HG02938 (cell line): ENCODE data around the gene SPDYE2.
"Not testable (repeated sequence)": the region's sequence is repeated elsewhere in the genome, so short reads cannot be mapped to it uniquely, and the experiment has no call there.

Experiments
- ATAC-seq: cut with Tn5 transposase; IDR thresholded peaks from one replicate; pipeline ENCODE4 v1.9.1; 2021; ENCODE audit warnings: mild to moderate bottlenecking, moderate library complexity; ENCODE audit not compliant: unreplicated experiment

Gene SPDYE2

DNA sequence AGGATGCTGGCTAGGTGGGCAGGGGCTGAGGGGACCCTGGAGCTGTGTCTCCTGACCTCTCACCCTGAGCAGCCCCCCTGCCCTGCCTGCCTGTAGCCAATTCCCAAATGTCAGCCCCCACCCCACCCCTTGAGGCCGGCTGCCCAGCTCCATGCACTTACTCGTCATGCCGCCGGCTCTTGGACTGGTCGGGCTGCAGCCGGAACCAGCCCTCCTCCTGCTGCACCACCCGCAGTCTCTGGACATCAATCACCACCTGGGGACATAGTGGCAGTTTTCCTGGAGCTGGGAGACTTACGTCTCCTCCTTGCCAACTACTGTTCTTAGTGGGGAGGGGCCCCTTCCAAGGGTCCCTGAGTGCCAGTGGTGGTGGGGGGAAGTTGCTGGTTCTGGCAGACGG is 48.7 kb downstream of the SPDYE2 start:
- not testable (repeated sequence) for ATAC-seq

GRCh38 chr7:102602317-102602716 is 51.3 kb downstream of the SPDYE2 start:
- not testable (repeated sequence) for ATAC-seq

- ATAC-seq: not testable (repeated sequence)
Observed at GRCh38 chr7:102604431-102605145, 53.6 kb downstream of the SPDYE2 start.

DNA sequence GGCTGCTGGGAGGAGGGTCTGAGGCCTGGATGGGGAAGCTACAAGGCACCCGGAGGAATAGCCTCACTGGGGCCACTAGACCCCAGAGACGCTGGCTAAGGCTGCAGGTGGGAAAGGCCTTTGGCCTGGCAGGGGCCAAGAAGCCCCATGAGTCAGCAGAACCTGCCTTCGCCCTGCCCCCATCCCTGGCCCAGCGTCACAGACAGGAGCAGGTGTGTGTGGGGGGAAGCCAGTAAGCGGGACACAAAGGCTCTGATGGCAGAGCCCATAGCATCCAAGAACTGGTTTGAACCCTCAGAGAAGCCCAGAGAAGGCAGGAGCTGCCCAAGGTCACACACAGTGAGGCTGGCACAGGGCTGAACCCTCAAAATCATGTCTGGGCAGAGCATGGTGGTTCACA is 55.8 kb downstream of the SPDYE2 start:
- not testable (repeated sequence) for ATAC-seq

DNA sequence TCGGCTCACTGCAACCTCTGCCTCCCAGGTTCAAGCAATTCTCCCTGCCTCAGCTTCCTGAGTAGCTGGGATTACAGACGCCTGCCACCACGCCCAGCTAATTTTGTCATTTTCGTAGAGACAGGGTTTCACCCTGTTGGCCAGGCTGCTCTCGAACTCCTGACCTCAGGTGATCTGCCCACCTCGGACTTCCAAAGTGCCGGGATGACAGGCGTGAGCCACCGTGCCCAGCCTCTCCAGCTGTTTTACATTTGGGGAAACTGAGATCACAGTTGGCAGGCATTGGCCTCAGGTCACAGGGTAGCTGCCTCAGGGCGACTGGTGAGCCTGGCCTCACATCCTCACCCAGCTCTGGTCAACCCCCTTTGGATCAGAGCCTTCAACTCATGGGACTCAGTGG is 58.7 kb downstream of the SPDYE2 start:
- not testable (repeated sequence) for ATAC-seq

DNA sequence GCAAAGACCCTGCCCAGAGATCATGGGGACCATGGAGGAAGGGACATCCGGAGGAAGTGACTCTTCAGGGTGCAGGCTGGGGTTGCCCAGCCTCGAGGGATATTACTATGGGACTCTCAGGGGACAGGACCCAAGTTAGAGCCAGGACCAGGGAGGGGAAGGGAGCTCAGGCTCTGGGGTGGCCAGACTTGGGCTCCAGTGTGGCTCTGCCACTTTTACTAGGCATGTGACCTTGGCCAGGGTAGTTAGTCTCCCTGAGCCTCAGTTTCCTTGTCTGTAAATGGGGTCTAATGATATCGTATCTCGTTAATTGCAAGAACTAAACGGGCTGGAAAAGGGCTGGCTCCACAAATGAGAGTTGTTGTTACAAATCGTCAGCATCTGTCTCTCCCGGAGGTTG is 59.4 kb downstream of the SPDYE2 start:
- not testable (repeated sequence) for ATAC-seq

GRCh38 chr7:102611013-102611674 is 60.1 kb downstream of the SPDYE2 start:
- peak; percentile 36 for ATAC-seq

DNA sequence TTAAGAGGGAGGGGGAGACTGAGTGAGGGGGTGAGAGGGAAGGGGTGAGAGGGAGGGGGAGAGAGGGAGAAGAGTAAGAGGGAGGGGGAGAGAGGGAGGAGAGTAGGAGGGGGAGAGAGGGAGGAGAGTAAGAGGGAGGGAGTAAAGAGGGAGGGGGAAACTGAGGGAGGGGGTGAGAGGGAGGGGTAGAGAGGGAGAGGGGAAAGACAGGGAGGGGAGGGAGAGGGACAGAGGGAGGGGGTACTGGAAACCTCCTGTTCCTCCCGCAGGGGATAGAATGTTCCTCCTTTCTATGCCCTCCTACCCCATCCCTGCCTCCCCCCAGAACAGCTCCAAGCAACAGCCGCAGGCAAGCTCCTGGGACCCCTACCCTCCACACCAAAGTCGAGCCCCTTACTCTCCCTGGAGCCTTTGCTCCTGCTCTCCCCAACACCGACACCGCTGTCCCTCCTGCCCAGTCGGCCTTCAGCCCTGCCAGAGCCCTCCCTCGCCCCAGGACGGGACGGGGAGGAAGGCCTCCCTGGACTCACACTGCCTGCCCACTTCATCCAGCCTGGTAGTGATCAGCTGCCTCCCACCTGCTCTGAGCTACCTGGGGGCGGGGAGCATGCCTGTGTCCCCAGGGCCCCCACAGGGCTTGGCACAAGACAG is 60.8 kb downstream of the SPDYE2 start:
- not testable (repeated sequence) for ATAC-seq
